Left lung (tissue), 10 donors: ENCODE results near the gene AFG3L2. TPM values are rescaled to one million over a fixed set of nuclear protein-coding genes. Genes with fewer than 3 reads are reported as not detected.

ENCODE experiments used
- ATAC-seq: fragments of 200-7000 bp; cut with Tn5 transposase; one replicate; pipeline ENCODE4 v1.9.1; 2020; ENCODE audit warnings: moderate library complexity
- DNase-seq, 4 donors: peaks; one replicate each; pipeline ENCODE4 v3.0.0-alpha.2; 2013 to 2020
- H3K27ac ChIP-seq, 2 donors: fragments of 200-600 bp; sonication (generic) in 1 of 2; one replicate each; pipeline versions ENCODE4 v1.5.0 to v1.8.0; 2020 to 2021
- H3K27me3 ChIP-seq, 2 donors: fragments of 200-600 bp; sonication (generic) in 1 of 2; one replicate each; pipeline versions ENCODE4 v1.5.0 to v1.8.0; 2020 to 2021
- H3K36me3 ChIP-seq, 2 donors: fragments of 200-600 bp; sonication (generic) in 1 of 2; one replicate each; pipeline versions ENCODE4 v1.5.0 to v1.8.0; 2020 to 2021
- H3K4me1 ChIP-seq, 2 donors: fragments of 200-600 bp; one replicate each; pipeline ENCODE4 v1.8.0; 2021
- H3K4me3 ChIP-seq, 2 donors: fragments of 200-600 bp; sonication (generic) in 1 of 2; one replicate each; pipeline versions ENCODE4 v1.5.0 to v1.8.0; 2020 to 2021; ENCODE audit warnings: mild to moderate bottlenecking in 1 of 2
- H3K9me3 ChIP-seq, 2 donors: fragments of 200-600 bp; sonication (generic) in 1 of 2; one replicate each; pipeline versions ENCODE4 v1.5.0 to v1.8.0; 2020 to 2021
- CTCF ChIP-seq, 2 donors: fragments of 200-600 bp; sonication (generic) in 1 of 2; IDR thresholded peaks; one replicate each; pipeline versions ENCODE4 v1.5.0 to v1.8.0; 2021; ENCODE audit warnings: antibody characterized with exemption in 2 of 2
- intact Hi-C, 2 donors: fragments of 100-400 bp; cut with DNase I; formaldehyde crosslinking; loops; one replicate each; pipeline versions ENCODE4 v1.11.2 to v1.14.2; 2022
- polyA plus RNA-seq, 6 donors: library from polyadenylated mRNA; unstranded; fragments of 120-200 nt; gene quantifications; one replicate each; pipeline ENCODE4 v1.2.1, GENCODE V29; 2013; ENCODE audit not compliant: insufficient read length in 6 of 6
- total RNA-seq, 2 donors: library from RNA; stranded (reverse); fragmentation: NEBNext Ultra II Directional; extraction: Animal tissue kit (Norgen Biotek cat#: 25700); gene quantifications; one replicate each; pipeline ENCODE4 v1.2.1, GENCODE V29; 2021
- donor health status: DM: no; HTN: yes; CAD: no.
- donor health status: DM: no; HTN: no; CAD: no.

AFG3L2 gene
- total and polyA plus RNA-seq, 8 donors = 30.3 to 48.4 (median 43.9) TPM

- intact Hi-C loops = no loop called here
- no peaks in the 10 kb centered on the region for H3K27me3 ChIP-seq
- ATAC-seq (no peak), DNase-seq (no peak)
- no peak overlapping the region for H3K4me3 ChIP-seq
- H3K9me3 ChIP-seq = no peaks in the 10 kb centered on the region
- peaks cover 6 to 98% of the 10 kb centered on the region in 2 donors for H3K36me3 ChIP-seq
- no peaks in the 10 kb centered on the region for H3K4me1 ChIP-seq
- TF ChIP-seq CTCF (IDR thresholded peaks at IDR 0.05) = no peak
- H3K27ac ChIP-seq = no peak overlapping the region
Observed at GRCh38 chr18:12346240-12346565, 30.8 kb downstream of the AFG3L2 start.

DNA sequence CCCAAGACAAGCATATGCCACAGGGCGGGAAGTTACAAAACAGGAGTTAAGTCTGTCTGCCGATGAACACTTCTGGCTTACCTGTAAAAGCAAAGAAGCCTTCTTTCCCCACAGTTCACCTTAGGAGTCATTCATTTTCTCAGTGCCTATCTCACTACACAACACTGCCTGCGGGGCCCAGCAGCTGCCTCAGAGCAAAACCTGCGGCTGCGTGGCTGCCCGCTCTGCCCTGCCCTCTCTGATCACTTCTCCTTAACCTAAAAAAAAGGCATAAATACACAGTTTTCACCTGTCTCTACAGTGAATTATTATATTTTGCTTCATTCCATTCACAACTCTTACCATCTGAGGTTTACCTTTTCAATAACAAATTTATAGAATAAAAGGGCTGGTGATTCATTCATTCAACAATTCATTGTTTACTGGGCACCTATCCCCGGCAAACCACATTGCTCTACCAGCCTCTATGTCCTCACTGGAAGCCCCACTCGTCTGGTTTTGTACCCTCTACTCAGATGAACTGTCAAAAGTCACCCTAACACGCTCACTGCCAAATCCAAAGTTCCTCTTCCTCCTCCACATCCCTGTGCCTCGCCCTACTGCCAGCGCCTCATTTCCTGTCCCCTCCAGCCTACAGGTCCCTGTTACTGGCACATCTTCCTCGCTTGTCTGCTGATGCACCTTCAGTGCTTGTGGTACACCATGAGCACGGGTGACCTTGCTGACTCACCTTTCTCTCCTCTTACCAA, 31.4 kb downstream of the AFG3L2 start:
- ATAC-seq (no peak), DNase-seq (no peak)
- Histone ChIP-seq H3K4me1 (no peaks in the 10 kb centered on the region), H3K4me3 (no peak overlapping the region), H3K36me3 (peaks cover under 1 to 98% of the 10 kb centered on the region in 2 donors), H3K27me3 (no peaks in the 10 kb centered on the region), H3K27ac (no peak overlapping the region), H3K9me3 (no peaks in the 10 kb centered on the region)
- TF ChIP-seq CTCF (IDR thresholded peaks at IDR 0.05) = no peak
- intact Hi-C loops = no loop called here

DNA sequence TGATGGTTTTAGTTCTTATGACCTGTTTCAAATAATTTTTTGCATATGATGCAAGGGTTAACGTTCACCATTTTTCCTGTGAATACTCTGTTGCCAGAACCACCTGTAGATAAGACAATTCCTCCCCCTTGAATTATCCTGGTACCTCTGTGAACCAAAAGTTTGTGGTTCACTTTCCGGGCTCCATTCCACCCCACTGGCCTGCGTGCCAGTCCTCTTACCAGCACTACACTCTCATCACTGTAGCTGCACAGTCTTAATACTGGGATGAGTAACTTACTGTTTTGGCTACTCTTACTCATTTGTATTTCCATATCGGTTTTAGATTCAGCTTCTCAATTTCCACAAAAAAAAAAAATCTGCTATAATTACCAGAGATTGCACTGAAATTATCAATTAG, 34.4 kb downstream of the AFG3L2 start:
- Histone ChIP-seq H3K4me1 (no peaks in the 10 kb centered on the region), H3K9me3 (no peaks in the 10 kb centered on the region), H3K36me3 (peaks cover 0 to 97% of the 10 kb centered on the region in 2 donors), H3K4me3 (no peak overlapping the region), H3K27me3 (no peaks in the 10 kb centered on the region), H3K27ac (no peak overlapping the region)
- intact Hi-C loops = no loop called here
- ATAC-seq (no peak), DNase-seq (no peak)
- TF ChIP-seq CTCF (IDR thresholded peaks at IDR 0.05) = no peak

DNA sequence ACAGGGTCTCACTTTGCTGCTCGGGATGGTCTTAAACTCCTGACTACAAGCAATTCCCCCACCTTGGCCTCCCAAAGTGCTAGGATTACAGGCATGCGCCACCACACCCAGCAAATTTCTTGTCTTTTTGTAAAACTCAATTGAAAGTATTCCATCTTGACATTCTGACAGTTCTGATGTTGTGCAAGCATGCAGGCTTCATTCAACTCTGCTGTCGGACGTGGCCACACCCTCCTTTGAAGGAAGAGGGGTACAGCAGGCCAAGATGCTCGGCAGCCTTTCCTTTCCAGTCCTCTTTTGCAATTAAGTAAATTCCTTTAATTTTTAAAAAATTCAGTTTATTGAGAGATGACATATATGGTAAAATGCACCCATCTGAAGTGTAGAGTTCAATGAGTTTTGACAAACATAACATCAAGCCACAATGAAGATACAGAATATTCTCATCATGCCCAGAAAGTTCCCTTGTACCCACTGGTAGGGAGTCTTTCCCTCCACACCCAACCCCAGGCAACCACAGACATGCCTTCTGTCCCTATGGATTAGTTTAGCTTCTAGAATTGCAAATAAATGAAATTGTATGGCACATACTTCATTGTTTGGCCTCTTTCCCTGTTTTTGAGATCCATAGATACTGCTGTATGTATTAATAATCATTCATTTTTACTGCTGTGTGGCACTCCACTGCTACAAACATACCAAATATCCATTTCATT, 35.9 kb downstream of the AFG3L2 start:
- ATAC-seq (no peak), DNase-seq (no peak)
- Histone ChIP-seq H3K27ac (no peak overlapping the region), H3K4me3 (no peak overlapping the region), H3K9me3 (no peaks in the 10 kb centered on the region), H3K36me3 (peaks cover 0 to 97% of the 10 kb centered on the region in 2 donors), H3K4me1 (no peaks in the 10 kb centered on the region), H3K27me3 (no peaks in the 10 kb centered on the region)
- intact Hi-C loops = no loop called here
- no peak for TF ChIP-seq CTCF (IDR thresholded peaks at IDR 0.05)

DNA sequence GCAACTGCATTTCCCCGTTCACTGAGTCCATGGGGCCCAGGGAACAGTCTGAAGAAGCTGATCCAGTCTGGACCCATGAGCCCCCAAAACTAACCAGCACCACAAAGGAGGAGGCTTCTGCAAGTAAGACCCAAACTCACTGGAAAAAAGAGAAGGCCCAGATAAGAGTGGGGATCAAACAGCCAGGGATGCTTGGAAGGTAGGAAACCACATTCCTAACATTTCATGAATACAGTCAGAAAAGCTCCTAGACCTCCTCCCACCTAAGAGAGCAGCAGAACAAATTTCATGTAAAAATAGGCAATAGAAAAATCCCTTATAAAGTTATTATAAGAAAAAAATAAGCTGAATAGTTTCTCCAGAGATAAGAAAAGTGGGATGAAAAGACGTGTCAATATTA, 38.6 kb downstream of the AFG3L2 start:
- ATAC-seq (no peak), DNase-seq (no peak)
- Histone ChIP-seq H3K4me3 (no peak overlapping the region), H3K27ac (no peak overlapping the region), H3K9me3 (no peaks in the 10 kb centered on the region), H3K4me1 (no peaks in the 10 kb centered on the region), H3K27me3 (no peaks in the 10 kb centered on the region), H3K36me3 (peaks cover 0 to 96% of the 10 kb centered on the region in 2 donors)
- TF ChIP-seq CTCF (IDR thresholded peaks at IDR 0.05) = no peak
- intact Hi-C loops = no loop called here
